ENCODE results near the gene ZSCAN10.
A peak's percentile ranks its signal among the peaks of the same experiment; 100 is the strongest.

The ZSCAN10 gene

GRCh38 chr16:3101018-3101840 lies 2.1 kb upstream of the ZSCAN10 start:
- POLR2A ChIA-PET: no interaction called here
- peak; percentile 59 for DNase-seq (ENCODE audit: extremely low spot score)
- peak; percentile 64 for TF ChIP-seq CTCF (IDR thresholded peaks at IDR 0.05; ENCODE audit: control extremely low read depth, extremely low read depth, low read depth, missing control alignments)
- CTCF ChIA-PET: interaction anchor here (0.6 to 15.3 kb wide), 19 partner anchors 9 to 73 kb away, joined by 3 to 246 read pairs (median 3); partner anchors contain the start of genes IL32, ZNF205 and ZNF213

GRCh38 chr16:3099732-3100499 lies 822 bp upstream of the ZSCAN10 start:
- DNase-seq (ENCODE audit: extremely low spot score): peak; percentile 98
- TF ChIP-seq CTCF (IDR thresholded peaks at IDR 0.05; ENCODE audit: control extremely low read depth, extremely low read depth, low read depth, missing control alignments): no peak
- ChIA-PET CTCF (interaction anchor here (1.1 to 15.3 kb wide), 9 partner anchors 9 to 68 kb away, joined by 3 to 246 read pairs (median 10); partner anchors contain the start of genes ZNF205 and ZNF213), POLR2A (no interaction called here)

GRCh38 chr16:3099395-3099731 lies 269 bp upstream of the ZSCAN10 start:
- POLR2A ChIA-PET: interaction anchor here (0.9 kb wide), 1 partner anchor 23 kb away, joined by 4 read pairs; no protein-coding TSS in a partner anchor
- TF ChIP-seq CTCF (IDR thresholded peaks at IDR 0.05; ENCODE audit: control extremely low read depth, extremely low read depth, low read depth, missing control alignments): no peak
- no peak for DNase-seq (ENCODE audit: extremely low spot score)
- CTCF ChIA-PET: interaction anchor here (1.7 to 15.3 kb wide), 5 partner anchors 11 to 67 kb away, joined by 5 to 246 read pairs (median 33); partner anchors contain the start of gene ZNF213

- no peak for DNase-seq (ENCODE audit: extremely low spot score)
- TF ChIP-seq CTCF (IDR thresholded peaks at IDR 0.05; ENCODE audit: control extremely low read depth, extremely low read depth, low read depth, missing control alignments): no peak
- ChIA-PET CTCF (interaction anchor here (1.2 to 15.3 kb wide), 11 partner anchors 9 to 72 kb away, joined by 3 to 246 read pairs (median 9); partner anchors contain the start of gene ZNF213), POLR2A (interaction anchor here (0.7 kb wide), 1 partner anchor 17 kb away, joined by 4 read pairs; no protein-coding TSS in a partner anchor)
These were observed 1.8 kb downstream of the ZSCAN10 start for GRCh38 chr16:3097266-3097665.

GRCh38 chr16:3096362-3096761 lies 2.7 kb downstream of the ZSCAN10 start:
- POLR2A ChIA-PET: no interaction called here
- CTCF ChIA-PET: interaction anchor here (1.0 to 15.3 kb wide), 15 partner anchors 8 to 77 kb away, joined by 3 to 246 read pairs (median 7); partner anchors contain the start of gene ZNF213
- no peak for DNase-seq (ENCODE audit: extremely low spot score)
- no peak for TF ChIP-seq CTCF (IDR thresholded peaks at IDR 0.05; ENCODE audit: control extremely low read depth, extremely low read depth, low read depth, missing control alignments)

- POLR2A ChIA-PET: no interaction called here
- peak; percentile 90 for DNase-seq (ENCODE audit: extremely low spot score)
- peak; percentile 31 for TF ChIP-seq CTCF (IDR thresholded peaks at IDR 0.05; ENCODE audit: control extremely low read depth, extremely low read depth, low read depth, missing control alignments)
- CTCF ChIA-PET: interaction anchor here (1.0 to 15.3 kb wide), 13 partner anchors 8 to 77 kb away, joined by 3 to 246 read pairs (median 7); partner anchors contain the start of gene ZNF213
These were observed 3.2 kb downstream of the ZSCAN10 start for GRCh38 chr16:3095869-3096268.

All from GM10248 (cell line).